ENCODE data around the gene TPCN1.

GRCh38 chr12:113268621-113269020 lies 47.4 kb downstream of the TPCN1 start:
- TF ChIP-seq, protein P1, sequence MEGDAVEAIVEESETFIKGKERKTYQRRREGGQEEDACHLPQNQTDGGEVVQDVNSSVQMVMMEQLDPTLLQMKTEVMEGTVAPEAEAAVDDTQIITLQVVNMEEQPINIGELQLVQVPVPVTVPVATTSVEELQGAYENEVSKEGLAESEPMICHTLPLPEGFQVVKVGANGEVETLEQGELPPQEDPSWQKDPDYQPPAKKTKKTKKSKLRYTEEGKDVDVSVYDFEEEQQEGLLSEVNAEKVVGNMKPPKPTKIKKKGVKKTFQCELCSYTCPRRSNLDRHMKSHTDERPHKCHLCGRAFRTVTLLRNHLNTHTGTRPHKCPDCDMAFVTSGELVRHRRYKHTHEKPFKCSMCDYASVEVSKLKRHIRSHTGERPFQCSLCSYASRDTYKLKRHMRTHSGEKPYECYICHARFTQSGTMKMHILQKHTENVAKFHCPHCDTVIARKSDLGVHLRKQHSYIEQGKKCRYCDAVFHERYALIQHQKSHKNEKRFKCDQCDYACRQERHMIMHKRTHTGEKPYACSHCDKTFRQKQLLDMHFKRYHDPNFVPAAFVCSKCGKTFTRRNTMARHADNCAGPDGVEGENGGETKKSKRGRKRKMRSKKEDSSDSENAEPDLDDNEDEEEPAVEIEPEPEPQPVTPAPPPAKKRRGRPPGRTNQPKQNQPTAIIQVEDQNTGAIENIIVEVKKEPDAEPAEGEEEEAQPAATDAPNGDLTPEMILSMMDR (IDR thresholded peaks at IDR 0.05 in 2 of 3, conservative IDR thresholded peaks at IDR 0.05 in 1 of 3; ENCODE audit: borderline replicate concordance in 1 of 3, insufficient read depth in 1 of 3, low read depth in 2 of 3, low read length in 2 of 3), result no peak
- TF ChIP-seq, protein P2, sequence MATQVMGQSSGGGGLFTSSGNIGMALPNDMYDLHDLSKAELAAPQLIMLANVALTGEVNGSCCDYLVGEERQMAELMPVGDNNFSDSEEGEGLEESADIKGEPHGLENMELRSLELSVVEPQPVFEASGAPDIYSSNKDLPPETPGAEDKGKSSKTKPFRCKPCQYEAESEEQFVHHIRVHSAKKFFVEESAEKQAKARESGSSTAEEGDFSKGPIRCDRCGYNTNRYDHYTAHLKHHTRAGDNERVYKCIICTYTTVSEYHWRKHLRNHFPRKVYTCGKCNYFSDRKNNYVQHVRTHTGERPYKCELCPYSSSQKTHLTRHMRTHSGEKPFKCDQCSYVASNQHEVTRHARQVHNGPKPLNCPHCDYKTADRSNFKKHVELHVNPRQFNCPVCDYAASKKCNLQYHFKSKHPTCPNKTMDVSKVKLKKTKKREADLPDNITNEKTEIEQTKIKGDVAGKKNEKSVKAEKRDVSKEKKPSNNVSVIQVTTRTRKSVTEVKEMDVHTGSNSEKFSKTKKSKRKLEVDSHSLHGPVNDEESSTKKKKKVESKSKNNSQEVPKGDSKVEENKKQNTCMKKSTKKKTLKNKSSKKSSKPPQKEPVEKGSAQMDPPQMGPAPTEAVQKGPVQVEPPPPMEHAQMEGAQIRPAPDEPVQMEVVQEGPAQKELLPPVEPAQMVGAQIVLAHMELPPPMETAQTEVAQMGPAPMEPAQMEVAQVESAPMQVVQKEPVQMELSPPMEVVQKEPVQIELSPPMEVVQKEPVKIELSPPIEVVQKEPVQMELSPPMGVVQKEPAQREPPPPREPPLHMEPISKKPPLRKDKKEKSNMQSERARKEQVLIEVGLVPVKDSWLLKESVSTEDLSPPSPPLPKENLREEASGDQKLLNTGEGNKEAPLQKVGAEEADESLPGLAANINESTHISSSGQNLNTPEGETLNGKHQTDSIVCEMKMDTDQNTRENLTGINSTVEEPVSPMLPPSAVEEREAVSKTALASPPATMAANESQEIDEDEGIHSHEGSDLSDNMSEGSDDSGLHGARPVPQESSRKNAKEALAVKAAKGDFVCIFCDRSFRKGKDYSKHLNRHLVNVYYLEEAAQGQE (IDR thresholded peaks at IDR 0.05; ENCODE audit: low read depth), result no peak
- TF ChIP-seq MAX (IDR thresholded peaks at IDR 0.05), result no peak

Measured in HCT116 (cell line).